ENCODE measurements around the gene ACAP1.

ACAP1 gene

DNA sequence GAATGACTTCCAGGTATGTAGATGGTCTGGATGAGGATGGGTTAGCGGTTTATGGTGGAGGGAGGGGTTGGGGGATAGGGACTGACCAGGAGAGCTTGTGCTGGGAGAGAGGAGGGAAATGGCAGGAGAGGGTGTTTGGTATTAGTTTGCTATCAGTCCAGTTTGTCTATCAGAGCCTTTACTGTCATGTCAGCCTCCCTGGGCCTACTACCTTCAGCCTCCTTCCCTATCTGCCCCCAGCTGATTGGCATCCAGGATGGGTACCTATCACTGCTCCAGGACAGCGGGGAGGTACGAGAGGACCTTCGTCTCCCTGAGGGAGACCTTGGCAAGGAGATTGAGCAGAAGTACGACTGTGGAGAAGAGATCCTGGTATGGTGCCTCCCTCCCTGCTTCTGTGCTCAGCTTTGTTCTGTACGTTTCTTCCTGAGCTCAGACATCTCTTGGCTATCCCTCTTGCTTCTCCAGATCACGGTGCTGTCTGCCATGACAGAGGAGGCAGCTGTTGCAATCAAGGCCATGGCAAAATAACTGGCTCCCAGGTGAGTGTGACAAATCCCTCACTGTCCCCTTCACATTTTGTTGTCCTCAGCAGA is 25.1 kb upstream of the ACAP1 start:
- no peak for DNase-seq (ENCODE audit: low read depth)

DNA sequence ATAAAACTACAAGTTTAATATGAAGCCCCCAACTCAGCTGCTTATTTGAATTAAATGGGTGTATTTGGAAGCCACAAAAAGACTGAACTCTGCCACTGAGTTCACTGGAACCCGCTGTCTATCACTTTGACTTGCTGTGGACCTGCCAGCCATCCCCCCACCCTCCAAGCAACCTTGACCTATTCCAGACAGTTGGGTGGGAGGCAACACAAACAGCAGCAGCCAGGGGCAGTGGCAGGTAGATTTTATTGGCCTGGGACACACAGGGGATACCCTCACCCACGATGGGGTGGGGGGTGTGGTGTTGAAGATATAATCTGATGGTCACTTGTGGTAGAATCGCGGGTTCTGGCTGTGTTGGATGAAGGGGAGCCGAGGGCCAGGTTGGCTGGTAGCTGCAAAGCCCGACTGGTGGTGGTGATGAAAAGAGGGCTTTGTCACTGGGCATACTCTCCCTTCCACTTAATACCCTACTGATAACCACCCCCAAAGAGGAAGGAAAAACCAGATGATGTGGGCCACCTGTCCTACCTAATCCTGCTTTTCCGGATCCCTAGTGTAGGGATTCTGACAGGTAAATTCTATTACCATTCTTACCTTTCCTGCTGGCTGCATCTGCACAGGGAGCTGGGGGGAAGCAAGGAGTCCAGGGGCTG is 23.8 kb upstream of the ACAP1 start:
- DNase-seq (ENCODE audit: low read depth): no peak

DNA sequence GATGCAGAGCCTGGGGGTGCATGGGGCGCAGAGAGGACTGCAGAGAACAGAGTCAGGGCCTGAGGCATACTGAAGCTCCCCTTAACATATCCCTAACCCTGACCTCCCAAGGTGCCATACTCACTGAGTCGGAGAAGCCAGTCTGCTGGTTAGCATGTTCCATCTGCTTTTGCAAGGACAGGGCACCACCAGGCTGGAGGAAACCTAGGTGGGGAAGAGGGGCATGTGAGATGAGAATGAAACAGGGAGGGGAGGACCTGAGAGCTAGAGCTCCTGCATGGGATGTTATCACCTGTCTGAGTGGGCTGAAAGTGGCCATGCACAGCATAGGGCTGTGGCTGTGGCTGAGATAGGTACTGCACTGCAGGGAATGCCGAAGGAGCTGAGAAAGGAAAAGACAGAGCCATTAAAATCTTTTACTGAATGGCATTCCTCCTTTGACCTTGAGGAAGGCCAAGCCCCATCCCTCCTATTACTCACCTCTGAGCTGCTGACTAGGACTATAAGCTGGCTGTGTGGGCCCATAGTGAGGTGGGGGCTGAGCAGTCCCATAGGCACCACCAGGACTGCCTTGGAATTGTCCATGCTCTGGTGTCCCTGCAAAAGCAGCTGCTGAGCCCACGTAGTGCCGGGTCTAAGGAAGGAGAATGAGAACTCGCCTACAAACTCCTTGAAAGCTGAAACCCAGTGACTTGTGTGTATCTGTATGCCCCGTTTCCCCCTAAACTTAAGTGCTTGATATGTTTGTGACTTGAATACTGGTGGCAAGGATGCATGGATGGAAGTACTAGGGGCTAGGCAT is 23.0 kb upstream of the ACAP1 start:
- DNase-seq (ENCODE audit: low read depth): no peak

DNA sequence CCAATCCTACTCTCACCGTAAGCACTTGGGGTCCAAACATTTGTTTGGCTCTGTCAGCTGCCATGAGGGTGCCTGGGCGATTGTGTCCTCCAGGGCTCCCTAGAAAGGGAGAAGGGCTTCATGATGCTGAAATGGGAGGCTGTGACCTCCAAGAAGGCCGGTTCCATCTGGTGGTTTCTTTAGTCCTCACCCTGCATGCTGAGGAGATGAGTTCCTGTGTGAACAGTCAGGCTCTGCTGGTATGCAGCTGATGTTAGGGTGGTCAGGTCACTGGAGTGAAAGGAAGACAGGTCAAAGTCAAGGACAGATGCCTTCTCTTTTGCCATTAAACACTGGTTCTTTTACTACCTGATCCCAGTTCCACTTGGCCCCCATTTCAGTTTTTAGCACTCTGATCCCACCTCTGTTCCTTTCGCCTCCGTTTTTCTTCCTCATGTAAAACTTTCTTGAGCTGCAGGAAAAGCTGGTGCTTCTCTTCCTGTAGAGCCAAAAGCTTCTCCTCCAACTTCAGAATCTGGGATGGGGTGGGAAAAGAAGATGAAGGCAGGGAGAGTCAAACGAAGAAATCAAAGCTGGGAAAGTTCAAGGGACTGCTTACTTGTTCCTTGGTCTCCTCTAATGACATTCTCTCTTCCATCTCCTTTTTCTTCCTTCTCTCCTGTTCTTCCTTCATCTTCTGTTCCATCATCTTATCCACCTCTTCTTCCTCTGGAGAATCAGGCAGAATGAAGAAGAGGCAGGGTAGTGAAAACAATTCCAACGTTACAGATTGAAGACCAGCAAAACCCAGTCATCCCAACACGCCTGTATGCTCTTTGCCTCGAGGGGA is 22.2 kb upstream of the ACAP1 start:
- no peak for DNase-seq (ENCODE audit: low read depth)

DNA sequence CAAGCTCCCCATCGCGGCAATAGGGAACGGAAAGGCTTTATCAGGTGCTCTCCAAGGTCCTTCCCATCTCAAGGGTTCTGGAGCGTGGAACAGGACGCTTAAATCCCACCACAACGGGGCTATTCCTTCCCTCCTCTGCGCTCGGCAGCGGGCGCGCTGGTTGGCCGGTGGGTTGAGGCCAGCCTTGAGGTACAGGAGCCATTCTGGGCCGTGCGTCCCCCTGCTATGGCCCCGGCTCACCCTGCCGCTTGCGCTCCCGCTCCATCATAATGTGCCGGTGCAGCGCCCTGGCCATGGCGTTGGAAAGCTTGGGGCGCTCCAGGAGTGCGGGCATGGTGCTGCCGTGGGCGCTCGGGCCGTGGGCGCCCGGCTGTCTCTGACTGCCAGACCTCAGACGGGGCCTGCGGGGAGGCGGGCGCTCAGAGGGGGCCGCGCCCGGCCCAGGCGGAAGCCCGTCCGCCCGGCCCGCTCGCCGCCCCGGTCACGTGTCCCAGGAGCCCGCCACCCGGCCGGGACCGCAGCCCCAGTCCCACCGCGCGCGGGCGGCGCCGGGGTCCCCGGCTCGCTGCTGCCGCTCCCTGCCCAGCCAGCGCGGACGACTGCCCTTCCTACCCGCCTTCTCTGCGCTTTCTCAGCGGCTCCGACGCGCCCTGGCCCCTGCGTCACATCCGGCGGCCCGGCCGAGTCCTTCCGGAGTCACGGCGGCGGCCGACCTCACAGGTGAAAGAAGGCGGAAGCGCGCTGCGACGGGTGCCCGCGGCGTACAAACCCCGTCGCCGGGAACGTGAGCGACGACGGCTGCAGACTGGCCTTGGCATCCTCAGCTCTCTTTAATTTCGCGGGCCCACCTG is 21.4 kb upstream of the ACAP1 start, which contains the start of gene GPS2:
GPS2 (minus strand) TSS at position 642 of the 851 bp plus-strand sequence; CDS start at position 334, 308 bp downstream.
- DNase-seq (ENCODE audit: low read depth): peak; percentile 86

- no peak for DNase-seq (ENCODE audit: low read depth)
Observed at GRCh38 chr17:7315570-7316235, 20.6 kb upstream of the ACAP1 start.

DNA sequence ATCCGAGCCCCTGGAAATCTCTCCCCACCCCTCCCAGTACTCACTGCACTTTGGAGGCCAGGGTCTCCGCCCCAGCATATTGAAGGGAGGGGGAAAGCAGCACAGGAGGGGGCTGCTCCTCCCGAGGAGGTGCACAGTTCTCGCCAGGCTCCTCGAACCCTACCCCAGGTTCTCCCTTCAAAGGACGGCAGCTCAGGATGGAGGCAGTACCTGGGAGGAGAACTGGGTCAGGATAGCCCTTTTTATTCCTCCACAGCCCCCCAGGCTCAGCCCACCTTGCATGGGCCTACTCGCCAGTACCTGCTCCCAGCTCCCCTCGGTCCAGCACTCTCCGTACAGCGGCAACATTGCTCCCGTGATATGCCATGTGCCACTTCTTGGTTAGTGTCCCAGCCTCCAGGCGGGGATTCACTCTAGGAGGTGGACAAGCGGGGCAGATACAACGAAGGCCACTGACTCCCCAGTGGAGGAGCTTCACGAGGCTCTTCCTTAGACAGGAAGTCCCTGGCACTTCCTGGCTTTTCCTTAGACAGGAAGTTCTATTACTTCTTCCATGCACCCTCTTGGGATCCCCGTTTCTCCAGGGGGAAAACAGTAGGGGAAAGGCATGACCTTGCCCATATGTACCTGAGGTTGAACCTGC is 19.0 kb upstream of the ACAP1 start:
- DNase-seq (ENCODE audit: low read depth): no peak

DNA sequence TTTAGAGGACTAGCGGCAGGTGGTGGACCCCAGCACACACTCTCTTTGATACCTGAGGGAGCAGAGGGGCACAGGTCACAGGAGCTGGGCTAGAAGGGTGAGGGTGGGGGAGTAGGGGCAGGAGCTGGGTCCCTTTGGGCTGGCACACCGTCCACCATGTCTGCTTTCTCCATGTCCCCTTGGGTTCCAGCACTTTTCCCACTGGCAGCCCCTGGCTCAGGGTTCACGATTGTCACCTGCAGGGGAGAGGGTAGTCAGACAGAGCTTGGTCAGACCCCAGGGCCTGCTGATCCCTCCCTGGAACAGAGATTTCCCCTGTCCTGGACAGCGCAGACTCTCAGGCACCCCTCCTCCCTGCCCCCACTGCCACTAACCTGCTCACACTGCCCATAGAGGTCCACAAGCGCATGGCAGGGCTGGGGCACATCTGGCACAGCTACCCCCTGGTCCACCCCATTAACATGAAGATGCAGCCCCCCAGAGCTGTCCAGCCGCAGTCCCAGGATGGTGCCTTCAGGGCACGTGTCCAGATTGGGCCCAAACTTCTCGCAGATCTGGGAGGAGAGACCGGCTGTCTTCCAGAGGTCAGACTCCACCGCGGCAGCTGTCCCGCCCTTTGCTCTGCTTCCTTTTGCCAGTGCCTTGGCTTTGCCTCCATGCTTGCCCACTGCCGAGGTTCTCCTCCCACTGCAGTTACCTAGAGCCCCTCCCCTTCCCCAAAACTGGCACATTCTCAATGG is 18.0 kb upstream of the ACAP1 start:
- no peak for DNase-seq (ENCODE audit: low read depth)

- DNase-seq (ENCODE audit: low read depth): no peak
Observed at GRCh38 chr17:7321466-7321865, 14.9 kb upstream of the ACAP1 start.

DNA sequence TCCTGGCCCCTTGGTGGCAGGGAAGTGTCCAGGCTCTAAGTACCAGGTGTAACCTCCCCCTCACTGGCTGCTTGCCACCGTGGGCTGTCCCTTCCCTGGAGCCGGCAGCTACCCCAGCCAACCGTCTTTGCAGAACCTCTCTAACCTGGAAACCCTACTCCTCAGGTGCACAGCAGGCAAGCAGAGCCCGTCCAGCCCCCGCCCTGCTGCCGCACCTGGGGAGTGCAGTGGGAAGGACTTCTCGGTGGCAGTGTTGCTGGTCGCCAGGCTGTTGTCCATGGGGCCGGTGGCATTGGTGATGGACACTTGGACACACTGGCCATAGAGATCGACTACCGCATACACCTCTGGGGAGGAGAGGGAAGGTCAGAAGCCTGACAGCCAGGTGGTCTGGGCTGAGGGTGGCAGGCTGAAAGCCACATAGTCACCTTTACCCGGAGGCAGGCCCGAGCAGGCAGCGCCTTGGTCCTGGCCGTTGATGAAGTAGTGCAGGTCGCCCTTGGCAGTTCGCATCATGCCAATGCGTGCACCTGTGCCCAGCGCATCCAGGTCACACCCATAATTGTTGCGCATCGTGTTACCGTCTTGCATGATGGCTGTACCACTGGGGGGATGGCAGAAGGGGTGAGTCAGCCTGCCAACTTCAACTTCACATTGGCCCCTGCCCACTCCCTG is 13.7 kb upstream of the ACAP1 start:
- no peak for DNase-seq (ENCODE audit: low read depth)

GRCh38 chr17:7323731-7324437 is 12.4 kb upstream of the ACAP1 start:
- DNase-seq (ENCODE audit: low read depth): peak; percentile 45

DNA sequence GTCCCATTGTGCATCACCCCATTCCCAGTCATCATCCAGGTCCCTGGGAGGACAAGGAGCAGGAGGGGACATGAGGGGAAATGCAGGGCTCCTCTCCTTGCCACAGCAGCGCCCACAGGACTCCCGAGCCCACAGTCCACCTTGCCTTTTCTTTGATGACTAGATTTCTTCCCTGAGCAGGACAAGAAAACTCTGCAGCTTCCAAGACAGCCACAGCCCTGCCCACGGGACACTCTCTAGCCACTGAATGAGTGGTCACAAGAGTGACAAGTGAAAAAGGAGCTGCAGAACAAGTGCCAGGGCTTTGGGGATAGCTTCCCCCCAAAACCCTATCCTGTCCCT is 11.9 kb upstream of the ACAP1 start:
- no peak for DNase-seq (ENCODE audit: low read depth)

DNA sequence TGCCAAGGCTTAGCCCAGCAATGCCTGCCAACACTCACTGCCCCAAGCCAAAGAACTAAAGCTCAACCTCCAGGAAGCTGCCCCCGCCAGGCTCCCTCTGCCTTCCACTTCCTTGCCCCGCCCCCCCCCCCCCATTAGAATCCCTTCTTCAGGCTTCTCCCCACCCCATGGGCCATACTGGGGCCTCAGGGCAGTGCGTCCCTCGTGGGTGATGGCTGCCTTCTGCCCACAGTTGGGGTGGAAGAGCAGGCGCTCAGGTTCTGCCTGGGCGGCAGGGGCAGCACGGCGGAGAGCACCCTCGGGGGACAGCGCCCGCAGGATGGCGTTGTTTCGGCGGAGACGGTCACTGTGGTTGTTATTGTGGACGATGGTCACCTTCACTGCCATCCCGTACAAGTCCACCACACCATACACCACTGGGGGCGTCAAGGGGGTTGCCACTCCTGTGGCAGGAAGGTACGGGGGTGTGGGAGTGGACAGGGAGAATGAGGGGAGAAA is 11.2 kb upstream of the ACAP1 start:
- DNase-seq (ENCODE audit: low read depth): no peak

DNA sequence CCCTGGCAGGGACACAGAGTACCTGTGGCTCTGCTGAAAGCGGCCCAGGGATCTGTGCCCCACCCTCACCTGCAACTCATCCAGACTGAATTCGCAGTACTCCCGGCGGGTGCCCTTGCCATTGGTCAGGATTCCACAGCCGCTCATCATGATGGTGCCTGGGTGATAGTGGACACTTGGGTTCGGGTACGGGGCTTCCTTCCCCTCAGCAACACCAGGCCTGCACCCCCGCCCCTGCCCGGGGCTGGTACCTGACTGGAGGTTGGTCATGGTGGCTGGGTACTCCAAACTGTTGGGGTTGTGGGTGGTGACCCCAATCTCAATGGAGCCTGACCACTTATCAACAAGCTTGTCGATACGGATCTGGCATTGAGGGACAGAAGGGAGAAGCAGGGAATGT is 10.1 kb upstream of the ACAP1 start:
- no peak for DNase-seq (ENCODE audit: low read depth)

DNA sequence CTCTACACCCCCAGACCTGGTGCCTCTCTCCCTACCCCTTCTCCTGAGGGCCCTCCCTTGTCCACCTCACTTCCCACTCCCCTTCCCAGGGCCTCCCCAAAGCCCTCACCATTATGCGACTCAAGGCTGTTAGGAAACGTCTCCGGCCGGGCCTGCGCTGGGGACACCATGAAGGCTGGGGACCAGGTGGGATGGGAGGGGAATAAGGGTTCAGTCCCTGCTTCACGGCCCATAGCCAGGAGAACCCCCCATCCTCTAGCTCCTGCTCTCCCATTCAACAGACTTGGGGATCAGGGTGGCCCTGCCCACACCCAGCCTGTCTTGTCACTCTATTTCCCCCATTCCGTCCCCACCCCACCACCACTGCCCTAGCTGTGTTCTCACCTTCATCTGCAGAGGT is 9.3 kb upstream of the ACAP1 start:
- no peak for DNase-seq (ENCODE audit: low read depth)

GRCh38 chr17:7327501-7327900 is 8.8 kb upstream of the ACAP1 start:
- DNase-seq (ENCODE audit: low read depth): no peak

DNA sequence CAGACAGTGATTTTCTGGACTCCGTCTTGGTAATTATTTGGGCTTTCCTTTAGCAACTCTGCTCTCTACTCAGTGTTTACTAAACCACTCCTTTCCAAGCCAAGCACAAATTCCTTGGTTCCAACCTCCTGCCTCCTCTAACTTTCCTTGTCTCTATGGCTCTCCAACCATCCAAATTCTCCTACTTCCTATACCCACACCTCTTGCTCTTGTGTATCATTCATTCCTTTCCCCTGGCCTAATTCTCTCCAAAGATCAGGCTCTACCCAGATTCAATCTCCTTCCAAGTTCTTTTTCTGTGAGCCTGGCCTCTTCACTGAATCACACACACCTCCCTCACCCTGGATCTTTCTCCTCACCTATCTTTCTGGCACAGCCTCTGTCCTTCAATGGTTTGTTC is 8.3 kb upstream of the ACAP1 start:
- DNase-seq (ENCODE audit: low read depth): no peak

DNA sequence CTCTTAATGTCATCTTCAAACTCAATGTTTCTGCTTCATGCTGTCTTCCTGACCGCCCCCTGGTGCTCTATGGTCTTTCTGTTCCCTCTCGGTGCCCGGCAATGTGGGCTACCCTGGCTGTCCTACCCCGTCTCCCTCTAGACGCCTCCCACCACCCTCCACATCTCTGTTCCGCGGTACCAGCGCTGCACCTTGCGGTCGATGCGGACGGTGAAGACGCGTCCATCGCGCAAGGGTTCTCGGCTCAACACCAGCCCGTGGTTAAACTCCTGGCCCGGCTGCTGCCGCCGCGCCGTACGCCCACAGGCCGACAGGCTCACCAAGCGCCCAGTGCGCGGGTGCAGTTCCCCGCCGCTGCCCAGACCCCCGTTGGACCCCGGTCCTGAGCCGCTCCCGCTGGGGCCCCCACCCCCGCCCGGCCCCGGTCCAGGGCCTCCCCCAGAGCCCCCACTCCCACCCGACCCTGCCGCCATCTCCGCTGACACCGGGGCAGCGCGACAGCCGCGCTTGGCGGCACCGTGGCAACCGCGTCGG is 7.4 kb upstream of the ACAP1 start, which contains the start of gene NEURL4:
NEURL4 (minus strand) TSS at position 496 of the 534 bp plus-strand sequence; CDS start at position 473, 23 bp downstream.
- DNase-seq (ENCODE audit: low read depth): no peak

Measured in stimulated activated CD8-positive, alpha-beta memory T cell treated with anti-CD3 and anti-CD28 coated beads, Interleukin-7, amount 100 ng/mL, for 24 hours (primary cell).